ENCODE data around the gene SRRD.

DNA sequence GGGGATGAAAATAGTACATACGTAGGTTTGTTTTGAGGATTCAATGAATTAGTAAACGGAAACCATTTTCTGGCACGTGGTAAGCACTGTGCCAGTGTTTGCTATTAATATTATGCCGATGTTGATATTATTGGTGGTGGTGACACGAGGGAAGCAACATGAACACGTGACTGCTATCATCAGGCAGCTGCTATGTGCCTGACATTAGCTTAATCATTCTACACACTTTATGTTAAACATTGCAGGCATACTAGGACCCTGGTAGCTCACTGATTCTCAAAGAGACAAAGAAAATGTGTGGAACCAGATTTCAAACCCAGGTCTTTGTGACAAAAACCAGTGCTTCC, 656 bp downstream of the SRRD start:
- TF ChIP-seq, protein P1, sequence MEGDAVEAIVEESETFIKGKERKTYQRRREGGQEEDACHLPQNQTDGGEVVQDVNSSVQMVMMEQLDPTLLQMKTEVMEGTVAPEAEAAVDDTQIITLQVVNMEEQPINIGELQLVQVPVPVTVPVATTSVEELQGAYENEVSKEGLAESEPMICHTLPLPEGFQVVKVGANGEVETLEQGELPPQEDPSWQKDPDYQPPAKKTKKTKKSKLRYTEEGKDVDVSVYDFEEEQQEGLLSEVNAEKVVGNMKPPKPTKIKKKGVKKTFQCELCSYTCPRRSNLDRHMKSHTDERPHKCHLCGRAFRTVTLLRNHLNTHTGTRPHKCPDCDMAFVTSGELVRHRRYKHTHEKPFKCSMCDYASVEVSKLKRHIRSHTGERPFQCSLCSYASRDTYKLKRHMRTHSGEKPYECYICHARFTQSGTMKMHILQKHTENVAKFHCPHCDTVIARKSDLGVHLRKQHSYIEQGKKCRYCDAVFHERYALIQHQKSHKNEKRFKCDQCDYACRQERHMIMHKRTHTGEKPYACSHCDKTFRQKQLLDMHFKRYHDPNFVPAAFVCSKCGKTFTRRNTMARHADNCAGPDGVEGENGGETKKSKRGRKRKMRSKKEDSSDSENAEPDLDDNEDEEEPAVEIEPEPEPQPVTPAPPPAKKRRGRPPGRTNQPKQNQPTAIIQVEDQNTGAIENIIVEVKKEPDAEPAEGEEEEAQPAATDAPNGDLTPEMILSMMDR (IDR thresholded peaks at IDR 0.05), result no peak
- TF ChIP-seq EP300 (IDR thresholded peaks at IDR 0.05), result no peak
